H1 (cell line): ENCODE results near the gene EXOC2. TPM values are rescaled to one million over a fixed set of nuclear protein-coding genes. Genes with fewer than 3 reads are reported as not detected.
A peak's percentile ranks its signal among the peaks of the same experiment; 100 is the strongest.

Experiments
- CTCF ChIA-PET: fragments of 300-600 bp; sonication (Branson Sonifier 250); formaldehyde crosslinking; loops from one replicate; lab custom pipeline; 2021; ENCODE audit not compliant: partially characterized antibody; lab: Charles Lee
- POLR2A ChIA-PET: fragments of 300-600 bp; sonication (Branson Sonifier 250); formaldehyde crosslinking; loops from one replicate; lab custom pipeline; 2021; ENCODE audit warnings: inconsistent platforms; ENCODE audit not compliant: partially characterized antibody; lab: Charles Lee
- DNase-seq, 2 experiments: peaks; one replicate each; pipeline versions ENCODE4 v3.0.0 to v3.0.0-alpha.2; 2010 to 2022; ENCODE audit warnings: low spot score in 2 of 2, low read depth in 1 of 2, mixed read lengths in 1 of 2
- FAIRE-seq: peaks from 2 replicates; lab custom pipeline; 2011; peaks lifted over from hg19 to GRCh38; lab: Jason Lieb, UNC
- H2AFZ ChIP-seq: 2 replicates; pipeline ENCODE4 v1.8.1; 2012; ENCODE audit warnings: low read length, inconsistent platforms
- H2AK5ac ChIP-seq: 2 replicates; pipeline ENCODE4 v1.6.1; 2013; ENCODE audit warnings: low read depth, low read length
- H2BK120ac ChIP-seq: replicated peaks from 2 replicates; pipeline ENCODE3; 2013; ENCODE audit warnings: low read depth, low read length, inconsistent platforms
- H2BK12ac ChIP-seq: 2 replicates; pipeline ENCODE4 v1.6.1; 2013; ENCODE audit warnings: low read depth, low read length
- H2BK15ac ChIP-seq: 2 replicates; pipeline ENCODE4 v1.6.1; 2013; ENCODE audit warnings: low read length
- H2BK20ac ChIP-seq: 2 replicates; pipeline ENCODE4 v1.6.1; 2013; ENCODE audit warnings: low read length
- H2BK5ac ChIP-seq: 2 replicates; pipeline ENCODE4 v1.6.1; 2013; ENCODE audit warnings: low read depth, low read length
- H3K14ac ChIP-seq: 2 replicates; pipeline ENCODE4 v1.6.1; 2013; ENCODE audit warnings: inconsistent platforms; ENCODE audit not compliant: insufficient read length
- H3K18ac ChIP-seq: 2 replicates; pipeline ENCODE4 v1.6.1; 2013; ENCODE audit warnings: low read length; ENCODE audit errors: extremely low read depth
- H3K23ac ChIP-seq: 2 replicates; pipeline ENCODE4 v1.6.1; 2013; ENCODE audit warnings: inconsistent platforms; ENCODE audit not compliant: insufficient read length
- H3K23me2 ChIP-seq: 2 replicates; pipeline ENCODE4 v1.6.1; 2013; ENCODE audit warnings: low read depth, low read length
- H3K27ac ChIP-seq: 2 replicates; pipeline ENCODE4 v1.6.1; 2011; ENCODE audit warnings: low read depth, low read length, inconsistent platforms
- H3K27me3 ChIP-seq, 4 experiments: replicated peaks in 1 of 4; 1 replicate in 1 of 4; 2 replicates in 3 of 4; pipeline versions ENCODE4 v1.6.1 to v1.8.1; 2011 to 2013; ENCODE audit warnings: low read length in 3 of 4, mild to moderate bottlenecking in 3 of 4, inconsistent platforms in 2 of 4, mixed read lengths in 2 of 4, moderate library complexity in 1 of 4; ENCODE audit not compliant: control insufficient read depth in 3 of 4, insufficient read depth in 3 of 4; ENCODE audit errors: extremely low read depth in 1 of 4
- H3K36me3 ChIP-seq, 4 experiments: 2 replicates each; pipeline versions ENCODE4 v1.6.1 to v1.8.1; 2011 to 2013; ENCODE audit warnings: mild to moderate bottlenecking in 4 of 4, low read length in 3 of 4, moderate library complexity in 2 of 4, control low read depth in 1 of 4, inconsistent platforms in 1 of 4; ENCODE audit not compliant: insufficient read depth in 4 of 4, control insufficient read depth in 2 of 4
- H3K4ac ChIP-seq: replicated peaks from 2 replicates; pipeline ENCODE3; 2013; ENCODE audit warnings: low read length, low read depth, mixed read lengths, inconsistent platforms; ENCODE audit not compliant: insufficient read length
- H3K4me1 ChIP-seq, 4 experiments: replicated peaks in 1 of 4; 1 replicate in 1 of 4; 2 replicates in 3 of 4; pipeline versions ENCODE4 v1.6.1 to v1.8.1; 2011 to 2013; ENCODE audit warnings: low read length in 3 of 4, inconsistent platforms in 2 of 4, mixed read lengths in 1 of 4; ENCODE audit not compliant: insufficient read depth in 4 of 4, control insufficient read depth in 3 of 4
- H3K4me2 ChIP-seq, 2 experiments: 2 replicates each; pipeline versions ENCODE4 v1.6.1 to v1.8.1; 2011 to 2013; ENCODE audit warnings: low read depth in 2 of 2, low read length in 2 of 2, control low read depth in 1 of 2, inconsistent platforms in 1 of 2, mild to moderate bottlenecking in 1 of 2; ENCODE audit not compliant: insufficient read depth in 1 of 2
- H3K4me3 ChIP-seq, 4 experiments: fragments of 200-600, 300-600 bp in 1 of 4; sonication (generic), shearing (Covaris generic), sonication (Bioruptor Twin) in 1 of 4; 2 replicates each; pipeline versions ENCODE4 v1.5.1 to v1.8.1; 2011 to 2016; ENCODE audit warnings: low read length in 4 of 4, low read depth in 3 of 4, control low read depth in 2 of 4, inconsistent platforms in 2 of 4, mild to moderate bottlenecking in 2 of 4, mixed read lengths in 1 of 4, moderate library complexity in 1 of 4; ENCODE audit not compliant: insufficient read depth in 2 of 4; ENCODE audit errors: extremely low read depth in 1 of 4
- H3K56ac ChIP-seq: replicated peaks from 2 replicates; pipeline ENCODE3; 2013; ENCODE audit warnings: low read depth, mild to moderate bottlenecking, mixed read lengths, low read length, inconsistent platforms; ENCODE audit not compliant: insufficient read length
- H3K79me1 ChIP-seq: 2 replicates; pipeline ENCODE4 v1.6.1; 2013; ENCODE audit warnings: low read depth, low read length, control low read depth
- H3K79me2 ChIP-seq, 2 experiments: 2 replicates each; pipeline versions ENCODE4 v1.6.1 to v1.8.1; 2012 to 2013; ENCODE audit warnings: low read length in 2 of 2, mild to moderate bottlenecking in 2 of 2, inconsistent platforms in 1 of 2; ENCODE audit not compliant: insufficient read depth in 2 of 2, control insufficient read depth in 1 of 2
- H3K9ac ChIP-seq, 4 experiments: replicated peaks in 1 of 4; 1 replicate in 1 of 4; 2 replicates in 3 of 4; pipeline versions ENCODE4 v1.6.1 to v1.8.1; 2011 to 2013; ENCODE audit warnings: low read depth in 3 of 4, low read length in 3 of 4, control low read depth in 2 of 4, mild to moderate bottlenecking in 2 of 4, moderate library complexity in 2 of 4, inconsistent platforms in 1 of 4; ENCODE audit errors: extremely low read depth in 1 of 4
- H3K9me3 ChIP-seq, 2 experiments: 2 replicates each; pipeline versions ENCODE4 v1.6.1 to v1.8.1; 2012 to 2013; ENCODE audit warnings: mild to moderate bottlenecking in 2 of 2, moderate library complexity in 2 of 2, control low read depth in 1 of 2, inconsistent platforms in 1 of 2, low read depth in 1 of 2, low read length in 1 of 2, mixed read lengths in 1 of 2; ENCODE audit not compliant: insufficient read depth in 2 of 2
- H4K20me1 ChIP-seq, 2 experiments: replicated peaks in 1 of 2; 2 replicates each; pipeline versions ENCODE3 to v1.8.1; 2011 to 2013; ENCODE audit warnings: inconsistent platforms in 2 of 2, low read length in 2 of 2, mild to moderate bottlenecking in 1 of 2; ENCODE audit not compliant: insufficient read depth in 2 of 2, control insufficient read depth in 1 of 2
- H4K5ac ChIP-seq: 2 replicates; pipeline ENCODE4 v1.6.1; 2013; ENCODE audit warnings: low read length, low read depth, mixed read lengths, inconsistent platforms; ENCODE audit not compliant: insufficient read length
- H4K8ac ChIP-seq: 2 replicates; pipeline ENCODE4 v1.8.0; 2013; ENCODE audit warnings: mild to moderate bottlenecking, moderate library complexity, low read length, inconsistent platforms; ENCODE audit not compliant: insufficient read depth; ENCODE audit errors: extremely low read depth
- H4K91ac ChIP-seq: replicated peaks from 2 replicates; pipeline ENCODE3; 2013; ENCODE audit warnings: low read length, mixed read lengths, inconsistent platforms; ENCODE audit not compliant: insufficient read length
- ASH2L ChIP-seq: fragments of 200-600, 300-600 bp; sonication (generic); IDR thresholded peaks from one replicate; pipeline ENCODE4 v1.7.1; 2017; ENCODE audit warnings: low read length
- CBX5 ChIP-seq: fragments of 300-800, 300-1000 bp; sonication (generic); IDR thresholded peaks from 2 replicates; pipeline ENCODE4 v1.7.1; 2016; ENCODE audit warnings: antibody characterized with exemption, low read length, low read depth
- CEBPB ChIP-seq: IDR thresholded peaks from 2 replicates; pipeline ENCODE4 v1.6.1; 2012; ENCODE audit warnings: low read depth, low read length
- CREB1 ChIP-seq: IDR thresholded peaks from 2 replicates; pipeline ENCODE4 v1.6.1; 2012; ENCODE audit warnings: inconsistent platforms
- HDAC2 ChIP-seq, 2 experiments: fragments of 300-600 bp in 1 of 2; sonication (generic) in 1 of 2; IDR thresholded peaks; 2 replicates each; pipeline ENCODE4 v1.6.1; 2011 to 2012; ENCODE audit warnings: low read depth in 2 of 2, low read length in 2 of 2, mild to moderate bottlenecking in 2 of 2, moderate library complexity in 2 of 2, borderline replicate concordance in 1 of 2, inconsistent platforms in 1 of 2
- RBBP5 ChIP-seq: IDR thresholded peaks from 2 replicates; pipeline ENCODE4 v1.7.1; 2012; ENCODE audit warnings: low read depth, mild to moderate bottlenecking, inconsistent platforms, low read length, moderate library complexity, borderline replicate concordance
- SRF ChIP-seq: IDR thresholded peaks from 2 replicates; pipeline ENCODE4 v1.6.1; 2011; ENCODE audit warnings: mild to moderate bottlenecking, low read depth, low read length, moderate library complexity
- TEAD4 ChIP-seq: IDR thresholded peaks from 2 replicates; pipeline ENCODE4 v1.6.1; 2012; ENCODE audit warnings: low read depth, low read length, inconsistent platforms, mixed read lengths
- WGBS, 2 experiments: shearing (Covaris generic) in 1 of 2; methylation state at CpG; one replicate each; pipeline versions ENCODE4 v1.1.6 to v1.1.7; 2013 to 2015; ENCODE audit warnings: low lambda C conversion rate in 2 of 2, mixed read lengths in 2 of 2, inconsistent platforms in 1 of 2, low coverage in 1 of 2, missing lambda C conversion rate in 1 of 2; ENCODE audit not compliant: insufficient replicate concordance in 2 of 2, insufficient coverage in 1 of 2, insufficient read length in 1 of 2; ENCODE audit errors: extremely low coverage in 1 of 2, missing lambda C conversion rate in 1 of 2; 5-methylcytosine and 5-hydroxymethylcytosine counted together
- polyA plus RNA-seq, 7 experiments: library from polyadenylated mRNA; depleted of rRNA in 3 of 7; stranded (reverse) in 5 of 7; unstranded in 2 of 7; fragments of >200 nt in 5 of 7; fragments of 200-250 nt in 2 of 7; gene quantifications; 1 replicate in 5 of 7; 2 replicates in 1 of 7; 4 replicates in 1 of 7; pipeline versions ENCODE4 v1.2.1 to v1.2.3, GENCODE V29; 2011 to 2013; ENCODE audit warnings: missing spikeins in 2 of 7, mixed read lengths in 2 of 7
- total RNA-seq: library from RNA; stranded (reverse); fragmentation: NEBNext Ultra II Directional; extraction: Animal tissue kit (Norgen Biotek cat#: 25700); gene quantifications from 2 replicates; pipeline ENCODE4 v1.2.1, GENCODE V29; 2021
- TF ChIP-seq, protein P1 (sequence below), 3 experiments: IDR thresholded peaks; 1 replicate in 2 of 3; 2 replicates in 1 of 3; pipeline versions ENCODE4 v1.5.1 to v1.6.1; 2011; ENCODE audit warnings: low read length in 3 of 3, mild to moderate bottlenecking in 3 of 3, inconsistent platforms in 2 of 3, low read depth in 1 of 3, moderate library complexity in 1 of 3; ENCODE audit not compliant: insufficient read depth in 1 of 3; ENCODE audit errors: control extremely low read depth in 1 of 3

The EXOC2 gene
- total and polyA plus RNA-seq, 2 of the 8 experiments (the other 6 are each of a cell fraction or from before 2014, with no cell fraction given) = 25.5 to 44.4 TPM

- Histone ChIP-seq H2BK15ac (no peak overlapping the region), H3K4me3 (peak overlapping the region in 2 of 4 experiments; percentile 22 to 47; a peak in 5 of 8 replicates), H3K4me1 (peaks cover 4 to 16% (median 8%) of the 10 kb centered on the region in 4 experiments; a peak in 4 of 7 replicates), H3K27me3 (no peaks in the 10 kb centered on the region), H3K4ac (no peak overlapping the region), H4K5ac (no peak overlapping the region), H4K8ac (no peak overlapping the region), H2BK12ac (0 out of 2 replicates have a peak overlapping the region, but pooled peaks have one; percentile 2), H2AFZ (0 out of 2 replicates have a peak overlapping the region, but pooled peaks have one; percentile 50), H3K18ac (no peak overlapping the region), H3K14ac (no peak overlapping the region), H3K9me3 (no peaks in the 10 kb centered on the region), H4K91ac (no peak overlapping the region), H3K23ac (no peak overlapping the region), H3K79me1 (no peaks in the 10 kb centered on the region; the same call in 1 of the 2 replicates), H3K79me2 (no peaks in the 10 kb centered on the region; a peak in 1 of 4 replicates), H2AK5ac (no peak overlapping the region), H2BK120ac (no peak overlapping the region), H3K36me3 (no peaks in the 10 kb centered on the region; a peak in 1 of 8 replicates), H2BK5ac (no peak overlapping the region), H3K56ac (no peak overlapping the region), H3K23me2 (no peaks in the 10 kb centered on the region), H4K20me1 (peaks cover 1 to 4% of the 10 kb centered on the region in 2 experiments), H2BK20ac (no peak overlapping the region), H3K4me2 (peak overlapping the region; percentile 71 to 84), H3K27ac (0 out of 2 replicates have a peak overlapping the region, but pooled peaks have one; percentile 47), H3K9ac (0 out of 7 replicates have a peak overlapping the region, but pooled peaks of 1 of the 4 experiments have one; percentile 45)
- POLR2A ChIA-PET = interaction anchor here (0.8 to 1.0 kb wide), 3 partner anchors 9 to 98 kb away, joined by 3 read pairs; no protein-coding TSS in a partner anchor
- peak; percentile 63 to 66 for DNase-seq
- CTCF ChIA-PET = interaction anchor here (0.7 to 2.7 kb wide), 5 partner anchors 11 to 801 kb away, joined by 3 to 29 read pairs (median 3); no protein-coding TSS in a partner anchor
- no peak for FAIRE-seq
- WGBS, 2 experiments = 5% methylated on average over 12 of the region's 12 CpGs; no CpG with 5 or more reads in 1 of the 2 experiments
- TF ChIP-seq RBBP5 (0 out of 2 replicates have a peak, but pooled peaks have one; percentile 52), CBX5 (no peak), TEAD4 (peak; percentile 20; the same call in 1 of the 2 replicates), SRF (0 out of 2 replicates have a peak, but pooled peaks have one; percentile 16), CEBPB (no peak), ASH2L (peak; percentile 36), HDAC2 (IDR thresholded peaks at IDR 0.05; ENCODE audit: borderline replicate concordance in 1 of 2, low read depth in 2 of 2, low read length in 2 of 2) (peak in 1 of 2 experiments; percentile 95; a peak in 2 of 4 replicates), CREB1 (peak; percentile 43; the same call in 1 of the 2 replicates)
- TF ChIP-seq, protein P1, sequence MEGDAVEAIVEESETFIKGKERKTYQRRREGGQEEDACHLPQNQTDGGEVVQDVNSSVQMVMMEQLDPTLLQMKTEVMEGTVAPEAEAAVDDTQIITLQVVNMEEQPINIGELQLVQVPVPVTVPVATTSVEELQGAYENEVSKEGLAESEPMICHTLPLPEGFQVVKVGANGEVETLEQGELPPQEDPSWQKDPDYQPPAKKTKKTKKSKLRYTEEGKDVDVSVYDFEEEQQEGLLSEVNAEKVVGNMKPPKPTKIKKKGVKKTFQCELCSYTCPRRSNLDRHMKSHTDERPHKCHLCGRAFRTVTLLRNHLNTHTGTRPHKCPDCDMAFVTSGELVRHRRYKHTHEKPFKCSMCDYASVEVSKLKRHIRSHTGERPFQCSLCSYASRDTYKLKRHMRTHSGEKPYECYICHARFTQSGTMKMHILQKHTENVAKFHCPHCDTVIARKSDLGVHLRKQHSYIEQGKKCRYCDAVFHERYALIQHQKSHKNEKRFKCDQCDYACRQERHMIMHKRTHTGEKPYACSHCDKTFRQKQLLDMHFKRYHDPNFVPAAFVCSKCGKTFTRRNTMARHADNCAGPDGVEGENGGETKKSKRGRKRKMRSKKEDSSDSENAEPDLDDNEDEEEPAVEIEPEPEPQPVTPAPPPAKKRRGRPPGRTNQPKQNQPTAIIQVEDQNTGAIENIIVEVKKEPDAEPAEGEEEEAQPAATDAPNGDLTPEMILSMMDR (IDR thresholded peaks at IDR 0.05; ENCODE audit: control extremely low read depth in 1 of 3, insufficient read depth in 1 of 3, low read depth in 1 of 3, low read length in 3 of 3) = no peak
Measured at GRCh38 chr6:582370-582769, 110.6 kb downstream of the EXOC2 start.
